OCI-LY3 (cell line): ENCODE measurements around the gene MCU.

Experiments used
- H2AFZ ChIP-seq: fragments of 200-600, 300-600 bp; shearing (Covaris generic); 2 replicates; pipeline ENCODE4 v1.6.0; 2014; ENCODE audit warnings: antibody characterized with exemption, low read depth, low read length
- H3K27ac ChIP-seq: fragments of 200-600, 300-600 bp; sonication (generic); 2 replicates; pipeline ENCODE4 v1.5.1; 2014; ENCODE audit warnings: mild to moderate bottlenecking, low read length, moderate library complexity, mixed read lengths
- H3K27me3 ChIP-seq: fragments of 200-600, 300-600 bp; sonication (generic); 2 replicates; pipeline ENCODE4 v1.6.1; 2014; ENCODE audit warnings: low read depth, low read length, mixed read lengths
- H3K36me3 ChIP-seq: fragments of 200-600, 300-600 bp; sonication (generic); replicated peaks from 2 replicates; pipeline ENCODE3; 2014; ENCODE audit warnings: low read depth, low read length, mixed read lengths
- H3K4me1 ChIP-seq: fragments of 300-600, 200-600 bp; sonication (generic); 2 replicates; pipeline ENCODE4 v1.6.1; 2014; ENCODE audit warnings: low read length, mixed read lengths
- H3K4me2 ChIP-seq: fragments of 200-600, 300-600 bp; sonication (generic); 2 replicates; pipeline ENCODE4 v1.6.1; 2014; ENCODE audit warnings: low read length, mixed read lengths
- H3K4me3 ChIP-seq: fragments of 300-600, 200-600 bp; sonication (generic); 2 replicates; pipeline ENCODE4 v1.5.1; 2014; ENCODE audit warnings: antibody characterized with exemption, mild to moderate bottlenecking, low read length, moderate library complexity
- H3K79me2 ChIP-seq: fragments of 300-600, 200-600 bp; shearing (Covaris generic); 2 replicates; pipeline ENCODE4 v1.6.1; 2014; ENCODE audit warnings: mild to moderate bottlenecking, low read length, mixed read lengths
- H3K9ac ChIP-seq: fragments of 300-600, 200-600 bp; shearing (Covaris generic); 2 replicates; pipeline ENCODE4 v1.6.0; 2014; ENCODE audit warnings: mild to moderate bottlenecking, low read length, moderate library complexity
- H3K9me3 ChIP-seq: fragments of 200-600, 300-600 bp; shearing (Covaris generic); 2 replicates; pipeline ENCODE4 v1.6.1; 2014; ENCODE audit warnings: low read length, mixed read lengths; ENCODE audit not compliant: insufficient read depth
- H4K20me1 ChIP-seq: fragments of 200-600, 300-600 bp; sonication (generic); 2 replicates; pipeline ENCODE4 v1.6.1; 2016; ENCODE audit warnings: low read length, mixed read lengths; ENCODE audit not compliant: insufficient read depth
- CTCF ChIP-seq: fragments of 200-600, 300-600 bp; sonication (generic); IDR thresholded peaks from 2 replicates; pipeline ENCODE4 v1.5.1; 2014; ENCODE audit warnings: antibody characterized with exemption, low read length, low read depth
- EZH2phosphoT487 ChIP-seq: fragments of 200-600 bp; shearing (Covaris generic); IDR thresholded peaks from 2 replicates; pipeline ENCODE4 v1.6.1; 2018; ENCODE audit warnings: antibody characterized with exemption, mixed run types, low read depth

The MCU gene

DNA sequence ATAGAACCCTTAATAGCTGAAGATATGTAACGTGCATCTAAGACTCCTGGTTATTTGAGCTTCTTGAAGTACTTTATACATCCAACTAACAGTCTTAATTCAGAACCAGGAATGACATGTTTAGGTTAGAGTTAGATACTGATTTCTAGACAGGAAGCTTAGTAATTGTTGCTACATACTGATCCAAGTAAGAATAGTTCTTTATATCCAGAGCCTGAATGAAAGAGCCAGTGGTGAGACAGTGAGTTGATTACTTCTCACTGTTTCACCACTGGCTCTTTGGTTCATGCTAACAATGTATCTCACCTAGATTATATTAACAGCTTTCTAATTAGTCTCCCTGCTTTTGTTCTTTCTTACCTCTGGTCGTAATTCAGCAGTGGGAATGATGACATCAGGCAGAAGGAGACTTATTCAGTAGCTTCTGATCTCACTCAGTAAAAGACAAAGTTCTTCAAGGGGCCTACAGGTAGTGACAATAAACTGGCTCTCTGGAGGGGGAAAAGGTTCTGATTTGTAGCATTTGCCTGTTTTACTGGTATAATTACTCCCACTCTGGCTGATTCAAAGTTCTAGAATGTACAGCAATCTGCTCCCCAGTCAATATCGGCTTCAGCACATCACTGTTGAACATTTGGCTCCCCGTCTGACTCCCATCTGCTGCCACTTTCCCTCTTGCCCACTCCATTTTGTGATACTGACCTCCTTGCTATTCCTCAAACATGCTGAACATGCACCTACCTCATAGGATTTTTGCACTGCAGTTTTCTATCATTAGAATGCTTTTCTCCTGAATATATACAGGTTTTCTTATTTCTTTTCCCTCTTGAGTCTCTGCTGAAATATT lies 29.1 kb downstream of the MCU start:
- Histone ChIP-seq H3K4me2 (no peak overlapping the region), H3K27me3 (no peaks in the 10 kb centered on the region), H3K79me2 (no peaks in the 10 kb centered on the region), H4K20me1 (no peaks in the 10 kb centered on the region), H3K4me1 (no peaks in the 10 kb centered on the region), H3K4me3 (no peak overlapping the region), H3K36me3 (no peaks in the 10 kb centered on the region), H3K9me3 (no peaks in the 10 kb centered on the region), H3K27ac (no peak overlapping the region), H2AFZ (no peak overlapping the region), H3K9ac (no peak overlapping the region)
- TF ChIP-seq EZH2phosphoT487 (no peak), CTCF (no peak)

- H3K4me3 ChIP-seq: no peak overlapping the region
- no peak overlapping the region for H3K9ac ChIP-seq
- TF ChIP-seq CTCF (no peak), EZH2phosphoT487 (no peak)
- no peaks in the 10 kb centered on the region for H4K20me1 ChIP-seq
- no peaks in the 10 kb centered on the region for H3K79me2 ChIP-seq
- no peaks in the 10 kb centered on the region for H3K27me3 ChIP-seq
- no peaks in the 10 kb centered on the region for H3K9me3 ChIP-seq
- no peak overlapping the region for H3K4me2 ChIP-seq
- H2AFZ ChIP-seq: no peak overlapping the region
- no peak overlapping the region for H3K27ac ChIP-seq
- no peaks in the 10 kb centered on the region for H3K4me1 ChIP-seq
- no peaks in the 10 kb centered on the region for H3K36me3 ChIP-seq
Observed at GRCh38 chr10:72727130-72727529, 35.2 kb downstream of the MCU start.

GRCh38 chr10:72728462-72728861 lies 36.5 kb downstream of the MCU start:
- Histone ChIP-seq H3K36me3 (no peaks in the 10 kb centered on the region), H3K4me2 (no peak overlapping the region), H3K79me2 (no peaks in the 10 kb centered on the region), H3K4me1 (no peaks in the 10 kb centered on the region), H4K20me1 (no peaks in the 10 kb centered on the region), H3K4me3 (no peak overlapping the region), H3K27ac (no peak overlapping the region), H3K9me3 (no peaks in the 10 kb centered on the region), H2AFZ (no peak overlapping the region), H3K9ac (no peak overlapping the region), H3K27me3 (no peaks in the 10 kb centered on the region)
- TF ChIP-seq EZH2phosphoT487: no peak
- no peak for TF ChIP-seq CTCF

- H4K20me1 ChIP-seq: no peaks in the 10 kb centered on the region
- no peaks in the 10 kb centered on the region for H3K4me1 ChIP-seq
- H3K9ac ChIP-seq: no peak overlapping the region
- H3K27me3 ChIP-seq: no peaks in the 10 kb centered on the region
- TF ChIP-seq EZH2phosphoT487 (no peak), CTCF (no peak)
- H3K79me2 ChIP-seq: no peaks in the 10 kb centered on the region
- H3K9me3 ChIP-seq: no peaks in the 10 kb centered on the region
- no peak overlapping the region for H3K4me2 ChIP-seq
- H3K27ac ChIP-seq: no peak overlapping the region
- no peak overlapping the region for H3K4me3 ChIP-seq
- H2AFZ ChIP-seq: no peak overlapping the region
- no peaks in the 10 kb centered on the region for H3K36me3 ChIP-seq
Observed at GRCh38 chr10:72729528-72729927, 37.6 kb downstream of the MCU start.
